ENCODE data around the gene ZNF536. TPM values are rescaled to one million over a fixed set of nuclear protein-coding genes. Genes with fewer than 3 reads are reported as not detected.

ZNF536 gene
- total RNA-seq, 2 experiments from 2014 or later, result not detected

DNA sequence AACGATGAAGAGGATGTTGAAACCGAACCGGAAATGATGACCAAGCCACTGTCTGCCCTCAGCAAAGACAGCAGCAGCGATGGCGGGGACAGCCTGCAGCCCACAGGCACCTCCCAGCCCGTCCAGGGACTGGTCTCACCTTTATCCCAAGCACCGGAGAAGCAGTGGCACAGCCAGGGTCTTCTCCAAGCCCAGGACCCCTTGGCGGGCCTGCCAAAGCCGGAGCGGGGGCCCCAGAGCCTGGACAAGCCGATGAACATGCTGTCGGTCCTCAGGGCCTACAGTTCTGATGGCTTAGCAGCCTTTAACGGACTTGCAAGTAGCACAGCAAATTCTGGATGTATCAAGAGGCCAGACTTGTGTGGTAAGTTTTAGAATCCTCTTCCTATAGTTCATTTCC lies 177.0 kb downstream of the ZNF536 start:
- CTCF ChIA-PET, result no interaction called here
- Mint-ChIP-seq H3K4me1 (ENCODE audit: low read depth) (no peaks in the 10 kb centered on the region), H3K4me3 (no peak overlapping the region), H3K27ac (no peak overlapping the region), H3K9me3 (peaks cover 1% of the 10 kb centered on the region), H3K27me3 (ENCODE audit: low read depth) (peaks cover 2% of the 10 kb centered on the region), H3K36me3 (ENCODE audit: low read depth) (no peaks in the 10 kb centered on the region)
- intact Hi-C loops (cut with micrococcal nuclease), result no loop called here
- no peak for DNase-seq

DNA sequence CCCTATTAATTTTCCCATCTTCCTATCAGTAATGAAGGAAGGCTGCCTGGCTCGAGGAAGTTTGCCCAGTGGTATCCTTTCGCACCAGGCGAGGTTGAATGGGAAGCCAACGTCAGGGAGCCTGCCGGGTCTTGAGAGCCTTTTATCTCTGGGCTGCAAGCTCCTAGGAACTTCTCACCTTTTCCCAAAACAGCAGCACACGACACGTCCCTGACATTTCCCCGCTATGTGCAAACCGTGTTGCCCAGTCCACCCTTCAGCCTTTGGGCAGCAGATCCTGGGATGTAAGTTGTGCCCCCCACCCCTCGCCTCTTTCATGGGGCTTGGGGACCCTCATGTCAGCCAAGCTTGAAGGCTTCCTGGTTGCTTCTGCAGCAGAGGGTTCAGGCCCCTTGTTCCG lies 179.1 kb downstream of the ZNF536 start:
- intact Hi-C loops (cut with micrococcal nuclease), result no loop called here
- H3K27ac Mint-ChIP-seq, result no peak overlapping the region
- no peak overlapping the region for H3K4me3 Mint-ChIP-seq
- no peaks in the 10 kb centered on the region for H3K36me3 Mint-ChIP-seq (ENCODE audit: low read depth)
- CTCF ChIA-PET, result no interaction called here
- DNase-seq, result no peak
- peaks cover 1% of the 10 kb centered on the region for H3K9me3 Mint-ChIP-seq
- no peaks in the 10 kb centered on the region for H3K4me1 Mint-ChIP-seq (ENCODE audit: low read depth)
- H3K27me3 Mint-ChIP-seq (ENCODE audit: low read depth), result peaks cover 2% of the 10 kb centered on the region

DNA sequence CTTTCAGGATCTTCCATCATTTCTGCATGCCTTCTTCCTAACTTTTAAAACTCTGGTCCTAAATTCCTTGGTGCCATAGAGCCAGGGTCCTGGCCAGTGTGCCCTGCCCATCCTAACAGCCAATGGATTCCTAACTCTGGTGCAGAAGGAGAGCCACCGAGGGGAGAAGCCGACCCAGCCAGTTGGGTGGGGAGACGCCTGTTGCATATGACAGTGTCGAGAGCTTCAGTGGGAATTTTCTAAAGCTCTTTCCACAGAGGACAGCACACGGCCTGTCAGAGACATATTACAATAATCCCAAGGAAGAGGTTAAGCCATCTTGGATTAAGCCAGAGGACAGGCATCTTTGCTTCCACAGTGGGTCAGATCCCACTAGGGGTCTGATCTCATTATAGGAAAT lies 180.4 kb downstream of the ZNF536 start:
- Mint-ChIP-seq H3K4me3 (no peak overlapping the region), H3K4me1 (ENCODE audit: low read depth) (no peaks in the 10 kb centered on the region), H3K36me3 (ENCODE audit: low read depth) (no peaks in the 10 kb centered on the region), H3K27me3 (ENCODE audit: low read depth) (peaks cover 2% of the 10 kb centered on the region), H3K9me3 (peaks cover 1% of the 10 kb centered on the region), H3K27ac (no peak overlapping the region)
- intact Hi-C loops (cut with micrococcal nuclease), result no loop called here
- DNase-seq, result no peak
- CTCF ChIA-PET, result no interaction called here

DNA sequence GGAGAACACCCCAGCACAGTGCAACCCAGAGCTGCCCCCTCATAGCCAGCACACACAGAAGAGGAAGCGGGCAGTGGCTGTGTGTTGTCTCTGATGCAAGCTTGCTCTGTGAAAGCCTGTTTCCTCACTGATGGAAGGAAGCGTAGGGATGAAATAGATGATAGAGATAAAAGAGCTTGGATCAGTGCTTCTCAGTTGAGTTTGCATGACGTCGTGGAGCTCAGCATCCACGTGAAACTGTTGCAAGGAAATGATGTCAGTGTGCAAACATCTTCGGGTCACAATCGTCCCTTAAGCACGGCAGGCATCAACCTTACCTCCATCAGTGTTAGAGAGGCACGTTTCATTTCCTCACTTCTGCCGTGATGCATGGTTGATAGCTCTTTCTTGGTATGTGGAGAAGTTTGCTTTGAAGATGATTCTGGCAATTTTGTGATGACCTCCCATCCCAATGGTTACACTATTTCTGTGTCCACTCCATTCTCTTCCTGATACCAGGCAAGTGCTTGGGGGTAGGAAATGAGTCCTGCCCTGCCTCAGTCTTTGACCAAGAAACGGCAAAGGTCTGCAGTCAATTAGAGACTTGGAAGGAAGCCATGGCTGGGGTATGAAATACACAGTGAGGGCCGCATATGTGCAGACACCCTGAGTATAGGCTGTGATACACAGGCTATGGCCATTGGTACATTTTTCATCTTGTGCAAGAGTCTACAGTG lies 183.0 kb downstream of the ZNF536 start:
- no peaks in the 10 kb centered on the region for H3K4me1 Mint-ChIP-seq (ENCODE audit: low read depth)
- no peak overlapping the region for H3K4me3 Mint-ChIP-seq
- intact Hi-C loops (cut with micrococcal nuclease), result no loop called here
- peaks cover 5% of the 10 kb centered on the region for H3K27me3 Mint-ChIP-seq (ENCODE audit: low read depth)
- no peak overlapping the region for H3K27ac Mint-ChIP-seq
- H3K36me3 Mint-ChIP-seq (ENCODE audit: low read depth), result no peaks in the 10 kb centered on the region
- CTCF ChIA-PET, result no interaction called here
- no peaks in the 10 kb centered on the region for H3K9me3 Mint-ChIP-seq
- DNase-seq, result no peak

DNA sequence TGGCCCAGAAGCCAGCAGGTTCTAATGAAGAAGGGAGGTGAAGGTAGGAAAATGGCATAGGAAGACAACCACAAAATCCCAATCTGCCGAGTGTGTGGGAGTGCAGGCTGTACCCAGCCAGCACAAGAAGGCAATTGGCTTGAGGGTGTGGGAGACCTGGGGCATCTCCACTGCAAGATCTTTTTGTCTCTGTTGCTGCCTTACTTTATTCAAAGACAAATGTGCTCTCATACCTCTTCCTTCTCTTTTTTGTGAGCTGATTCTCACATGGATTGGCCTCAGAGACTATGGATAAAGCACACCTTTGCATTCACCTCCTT lies 183.6 kb downstream of the ZNF536 start:
- Mint-ChIP-seq H3K4me3 (no peak overlapping the region), H3K27me3 (ENCODE audit: low read depth) (peaks cover 10% of the 10 kb centered on the region), H3K36me3 (ENCODE audit: low read depth) (no peaks in the 10 kb centered on the region), H3K9me3 (no peaks in the 10 kb centered on the region), H3K4me1 (ENCODE audit: low read depth) (no peaks in the 10 kb centered on the region), H3K27ac (no peak overlapping the region)
- no peak for DNase-seq
- CTCF ChIA-PET, result no interaction called here
- intact Hi-C loops (cut with micrococcal nuclease), result no loop called here

DNA sequence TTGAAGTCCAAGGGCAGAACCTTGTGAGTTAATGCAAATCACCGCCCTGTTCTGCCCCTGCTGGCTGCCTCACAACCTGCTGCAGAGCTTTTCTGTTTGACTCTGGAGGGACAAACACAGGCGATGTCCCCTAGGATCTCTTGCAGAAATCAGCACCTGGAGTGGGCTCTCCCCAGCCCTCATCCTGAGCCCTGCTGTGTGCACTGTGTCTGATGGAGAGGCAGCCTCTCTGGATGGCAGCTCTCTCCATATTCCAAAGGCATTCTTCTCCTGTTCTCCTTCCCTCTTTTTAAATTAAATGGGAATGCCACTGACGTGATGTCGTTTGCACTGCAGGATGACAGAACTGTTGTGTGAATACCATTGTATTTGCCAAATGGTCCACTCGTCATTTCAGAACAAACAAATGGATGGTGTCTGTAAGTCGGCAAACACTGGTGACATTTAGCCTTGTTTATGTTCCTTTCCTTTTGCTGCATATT lies 184.1 kb downstream of the ZNF536 start:
- no peak overlapping the region for H3K4me3 Mint-ChIP-seq
- CTCF ChIA-PET, result no interaction called here
- no peak for DNase-seq
- no peaks in the 10 kb centered on the region for H3K9me3 Mint-ChIP-seq
- H3K36me3 Mint-ChIP-seq (ENCODE audit: low read depth), result no peaks in the 10 kb centered on the region
- H3K27ac Mint-ChIP-seq, result no peak overlapping the region
- intact Hi-C loops (cut with micrococcal nuclease), result no loop called here
- peaks cover 10% of the 10 kb centered on the region for H3K27me3 Mint-ChIP-seq (ENCODE audit: low read depth)
- H3K4me1 Mint-ChIP-seq (ENCODE audit: low read depth), result no peaks in the 10 kb centered on the region

DNA sequence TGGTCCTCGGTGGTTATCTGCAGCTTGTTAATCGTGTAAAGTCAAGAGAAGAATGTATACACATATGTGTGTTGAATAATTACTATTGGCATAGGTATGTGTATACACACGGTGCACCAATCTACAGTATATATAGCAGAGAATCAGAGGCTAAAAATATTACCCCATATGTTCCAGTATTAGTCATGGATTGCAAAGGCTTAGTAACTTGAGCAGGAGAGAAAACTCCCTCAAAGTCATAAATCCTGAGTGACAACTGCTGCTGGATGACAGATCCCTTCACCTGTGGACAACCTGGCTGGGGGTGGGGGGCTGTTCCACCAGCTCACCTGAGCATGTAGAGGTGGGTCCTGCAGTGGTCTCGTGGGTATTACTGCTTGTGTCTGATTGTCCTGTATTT lies 185.0 kb downstream of the ZNF536 start:
- H3K9me3 Mint-ChIP-seq, result no peaks in the 10 kb centered on the region
- no peak overlapping the region for H3K27ac Mint-ChIP-seq
- no peak overlapping the region for H3K4me3 Mint-ChIP-seq
- no peaks in the 10 kb centered on the region for H3K36me3 Mint-ChIP-seq (ENCODE audit: low read depth)
- CTCF ChIA-PET, result no interaction called here
- intact Hi-C loops (cut with micrococcal nuclease), result no loop called here
- DNase-seq, result no peak
- no peaks in the 10 kb centered on the region for H3K4me1 Mint-ChIP-seq (ENCODE audit: low read depth)
- peaks cover 10% of the 10 kb centered on the region for H3K27me3 Mint-ChIP-seq (ENCODE audit: low read depth)

DNA sequence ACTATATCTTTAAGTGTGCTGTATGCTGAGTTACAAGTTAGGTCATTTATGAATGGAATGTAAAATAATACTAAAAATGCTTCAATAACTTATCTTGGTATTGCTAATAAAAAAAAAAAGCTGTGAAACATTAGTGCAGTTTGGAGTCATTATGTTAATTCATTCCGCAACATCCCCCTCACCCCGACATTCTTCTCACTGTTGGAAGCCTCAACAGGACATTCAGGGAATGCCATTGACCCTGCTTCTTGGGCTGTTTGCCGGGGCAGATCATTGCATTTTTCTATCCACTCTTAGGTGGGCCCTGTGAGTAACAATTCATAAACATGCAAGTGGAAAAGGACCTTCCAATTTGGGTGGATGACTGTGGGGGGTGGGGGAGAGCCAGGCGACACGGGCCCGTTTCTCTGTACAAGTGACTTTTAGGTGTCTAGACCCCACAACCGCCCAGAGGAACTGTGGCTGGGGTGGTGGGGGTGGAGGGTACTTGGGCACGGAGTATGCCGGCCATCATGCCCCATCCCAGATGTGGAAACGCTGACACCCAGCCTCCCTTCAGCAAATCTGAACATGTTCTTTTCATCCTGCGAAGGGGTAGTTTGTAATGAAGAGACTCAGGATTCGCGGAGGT lies 185.9 kb downstream of the ZNF536 start:
- H3K36me3 Mint-ChIP-seq (ENCODE audit: low read depth), result no peaks in the 10 kb centered on the region
- DNase-seq, result no peak
- no peaks in the 10 kb centered on the region for H3K4me1 Mint-ChIP-seq (ENCODE audit: low read depth)
- no peak overlapping the region for H3K27ac Mint-ChIP-seq
- intact Hi-C loops (cut with micrococcal nuclease), result no loop called here
- H3K9me3 Mint-ChIP-seq, result no peaks in the 10 kb centered on the region
- no peak overlapping the region for H3K4me3 Mint-ChIP-seq
- CTCF ChIA-PET, result no interaction called here
- H3K27me3 Mint-ChIP-seq (ENCODE audit: low read depth), result peaks cover 10% of the 10 kb centered on the region

DNA sequence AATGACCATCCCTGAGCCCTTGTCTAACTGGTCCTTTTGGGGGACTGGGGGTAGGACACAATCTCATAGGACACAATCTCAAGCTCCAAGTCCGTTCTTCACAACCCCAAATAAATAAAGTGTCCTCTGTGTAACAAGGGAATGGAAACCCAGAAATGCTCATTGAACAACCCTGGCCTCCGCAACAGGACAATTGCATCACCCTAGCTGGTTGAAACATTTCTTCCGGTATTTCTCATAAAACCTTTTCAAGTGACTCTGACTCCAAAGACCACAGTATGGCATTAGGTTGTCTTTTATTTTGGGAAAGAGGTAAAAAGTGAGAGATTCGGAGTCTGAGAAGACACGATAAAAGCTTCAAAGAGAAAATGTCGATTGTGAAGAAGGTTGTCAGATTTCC lies 186.6 kb downstream of the ZNF536 start:
- Mint-ChIP-seq H3K4me1 (ENCODE audit: low read depth) (no peaks in the 10 kb centered on the region), H3K9me3 (no peaks in the 10 kb centered on the region), H3K27ac (no peak overlapping the region), H3K4me3 (no peak overlapping the region), H3K36me3 (ENCODE audit: low read depth) (no peaks in the 10 kb centered on the region), H3K27me3 (ENCODE audit: low read depth) (peaks cover 10% of the 10 kb centered on the region)
- no peak for DNase-seq
- CTCF ChIA-PET, result interaction anchor here (0.6 kb wide), 1 partner anchor 258 kb away, joined by 3 read pairs; no protein-coding TSS in a partner anchor
- intact Hi-C loops (cut with micrococcal nuclease), result no loop called here

DNA sequence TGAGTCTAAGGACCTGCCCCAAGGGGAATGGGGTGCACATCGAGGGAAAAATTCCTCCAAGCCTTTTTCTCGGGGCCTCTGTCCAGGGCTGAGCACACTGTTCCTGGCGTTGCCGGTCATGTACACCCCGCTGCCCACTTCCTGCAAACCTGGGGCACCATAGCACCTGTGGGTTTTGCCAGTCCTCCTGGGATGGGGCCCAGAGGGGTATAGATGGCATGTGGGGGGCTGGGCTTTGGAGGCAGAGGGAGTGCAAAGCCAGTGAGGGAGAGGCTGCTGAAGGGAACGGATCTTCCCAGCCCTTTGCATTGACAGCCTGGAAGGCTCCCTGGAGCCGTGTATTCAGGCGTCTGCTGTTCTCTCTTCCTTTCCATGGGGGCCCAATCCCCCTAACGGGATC lies 187.3 kb downstream of the ZNF536 start:
- peaks cover 10% of the 10 kb centered on the region for H3K27me3 Mint-ChIP-seq (ENCODE audit: low read depth)
- H3K4me3 Mint-ChIP-seq, result no peak overlapping the region
- CTCF ChIA-PET, result no interaction called here
- no peaks in the 10 kb centered on the region for H3K4me1 Mint-ChIP-seq (ENCODE audit: low read depth)
- H3K36me3 Mint-ChIP-seq (ENCODE audit: low read depth), result no peaks in the 10 kb centered on the region
- no peak overlapping the region for H3K27ac Mint-ChIP-seq
- no peaks in the 10 kb centered on the region for H3K9me3 Mint-ChIP-seq
- intact Hi-C loops (cut with micrococcal nuclease), result no loop called here
- DNase-seq, result no peak

DNA sequence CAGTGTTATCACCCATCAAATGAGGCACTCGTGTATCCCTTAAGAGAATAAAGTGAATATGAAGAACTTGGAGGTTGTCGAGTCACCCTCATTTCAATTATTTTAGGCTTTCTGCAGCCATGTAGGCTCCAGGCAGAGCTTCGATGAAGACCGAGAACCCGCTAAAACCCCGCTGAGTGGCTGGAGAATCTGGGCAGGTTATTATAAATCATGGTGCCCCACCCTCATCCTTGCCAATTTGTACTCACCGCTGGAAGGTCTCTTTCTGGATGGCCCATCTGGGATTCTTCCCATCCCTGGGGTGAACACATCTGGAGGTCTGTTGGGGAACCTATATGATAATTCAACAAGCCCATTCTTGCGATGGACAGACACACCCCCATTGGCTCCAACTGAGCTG lies 190.8 kb downstream of the ZNF536 start:
- CTCF ChIA-PET, result no interaction called here
- intact Hi-C loops (cut with micrococcal nuclease), result no loop called here
- no peak for DNase-seq
- Mint-ChIP-seq H3K36me3 (ENCODE audit: low read depth) (no peaks in the 10 kb centered on the region), H3K4me1 (ENCODE audit: low read depth) (no peaks in the 10 kb centered on the region), H3K27ac (no peak overlapping the region), H3K9me3 (no peaks in the 10 kb centered on the region), H3K4me3 (no peak overlapping the region), H3K27me3 (ENCODE audit: low read depth) (peaks cover 10% of the 10 kb centered on the region)

DNA sequence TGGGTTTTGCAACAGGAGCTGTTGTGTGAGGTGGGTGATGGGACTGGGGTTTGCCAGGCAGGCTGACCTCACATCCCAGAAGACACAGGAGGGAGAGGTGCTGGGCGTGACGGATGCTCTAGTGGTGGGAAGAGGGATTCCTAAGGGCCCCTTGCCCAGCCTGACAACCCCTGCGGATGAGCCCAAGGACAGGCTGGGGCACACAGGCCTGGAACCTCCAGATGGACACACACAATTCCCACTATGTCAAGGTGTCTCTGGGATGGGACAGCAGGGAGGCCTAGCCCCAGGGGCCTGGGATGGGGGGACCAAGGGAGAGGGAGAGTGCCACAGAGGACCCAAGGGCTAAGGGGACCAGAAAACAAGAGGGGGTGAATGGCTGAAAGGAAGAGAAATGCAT lies 191.5 kb downstream of the ZNF536 start:
- Mint-ChIP-seq H3K27ac (no peak overlapping the region), H3K27me3 (ENCODE audit: low read depth) (peaks cover 10% of the 10 kb centered on the region), H3K9me3 (no peaks in the 10 kb centered on the region), H3K36me3 (ENCODE audit: low read depth) (no peaks in the 10 kb centered on the region), H3K4me3 (no peak overlapping the region), H3K4me1 (ENCODE audit: low read depth) (no peaks in the 10 kb centered on the region)
- CTCF ChIA-PET, result no interaction called here
- intact Hi-C loops (cut with micrococcal nuclease), result no loop called here
- DNase-seq, result no peak

DNA sequence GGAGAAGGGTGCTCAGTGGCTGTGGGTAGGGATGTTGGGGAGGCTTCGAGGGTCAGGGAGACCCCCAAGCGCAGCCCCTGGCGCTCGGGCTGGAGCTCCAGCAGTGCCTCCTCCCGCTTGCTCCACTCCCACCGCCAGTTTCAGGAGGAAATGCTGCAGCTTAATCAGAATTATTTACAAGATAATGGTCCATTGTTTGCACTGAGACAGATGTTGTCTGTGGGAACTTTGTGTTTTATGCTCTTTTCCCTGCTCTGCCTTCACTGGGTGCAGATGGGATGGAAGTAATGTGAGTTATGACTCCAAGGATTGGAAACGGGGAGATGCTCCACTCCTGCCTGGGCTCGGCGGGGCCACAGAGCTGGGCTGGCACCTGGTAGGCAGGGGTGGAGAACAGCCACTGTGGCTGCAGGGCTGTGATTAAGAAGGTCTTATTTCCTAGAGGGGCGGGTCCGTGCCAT lies 192.4 kb downstream of the ZNF536 start:
- CTCF ChIA-PET, result interaction anchor here (0.5 kb wide), 1 partner anchor 1313 kb away, joined by 3 read pairs; no protein-coding TSS in a partner anchor
- intact Hi-C loops (cut with micrococcal nuclease), result no loop called here
- H3K27me3 Mint-ChIP-seq (ENCODE audit: low read depth), result peaks cover 10% of the 10 kb centered on the region
- H3K4me3 Mint-ChIP-seq, result no peak overlapping the region
- H3K36me3 Mint-ChIP-seq (ENCODE audit: low read depth), result no peaks in the 10 kb centered on the region
- H3K9me3 Mint-ChIP-seq, result no peaks in the 10 kb centered on the region
- DNase-seq, result no peak
- no peak overlapping the region for H3K27ac Mint-ChIP-seq
- no peaks in the 10 kb centered on the region for H3K4me1 Mint-ChIP-seq (ENCODE audit: low read depth)
